Measurements from ENCODE around the gene ARMC7. TPM values are rescaled to one million over a fixed set of nuclear protein-coding genes. Genes with fewer than 3 reads are reported as not detected.

The ARMC7 gene
- total and polyA plus RNA-seq, 2 of the 13 experiments (the other 11 are each of a cell fraction or from before 2014, with no cell fraction given) = 3.9 to 4.2 TPM

GRCh38 chr17:75109407-75110233, at the start of gene ARMC7 (continued):
- TF ChIP-seq PATZ1 (CRISPR knock-in tag; IDR thresholded peaks at IDR 0.05) (peak; percentile 66), MEF2D (CRISPR knock-in tag; IDR thresholded peaks at IDR 0.05) (peak; percentile 66; the same call in 1 of the 2 replicates), PHB2 (IDR thresholded peaks at IDR 0.05; ENCODE audit: partially characterized antibody) (no peak), PHF20 (CRISPR knock-in tag; IDR thresholded peaks at IDR 0.05) (peak; percentile 81), ZMYM2 (CRISPR knock-in tag; IDR thresholded peaks at IDR 0.05) (0 out of 2 replicates have a peak, but pooled peaks have one; percentile 14), ZNF253 (CRISPR knock-in tag; IDR thresholded peaks at IDR 0.05; ENCODE audit: borderline replicate concordance) (no peak), ZNF337 (CRISPR knock-in tag; IDR thresholded peaks at IDR 0.05; ENCODE audit: borderline replicate concordance, low read depth) (no peak), GMEB1 (CRISPR knock-in tag; IDR thresholded peaks at IDR 0.05; ENCODE audit: borderline replicate concordance) (peak; percentile 37; the same call in 1 of the 2 replicates), PHF21A (CRISPR knock-in tag; IDR thresholded peaks at IDR 0.05) (peak; percentile 72), MXI1 (IDR thresholded peaks at IDR 0.05; ENCODE audit: borderline replicate concordance, low read depth, low read length) (peak; percentile 63; the same call in 1 of the 3 replicates), NR2C2 (CRISPR knock-in tag; IDR thresholded peaks at IDR 0.05; ENCODE audit: borderline replicate concordance) (peak; percentile 46; the same call in 1 of the 2 replicates), NR2F2 (IDR thresholded peaks at IDR 0.05; ENCODE audit: borderline replicate concordance, low read depth) (no peak), GABPA (IDR thresholded peaks at IDR 0.05; ENCODE audit: low read depth, low read length) (peak; percentile 76), GABPA (CRISPR knock-in tag; IDR thresholded peaks at IDR 0.05; ENCODE audit: low read depth) (peak; percentile 78), ZBTB8A (CRISPR knock-in tag; IDR thresholded peaks at IDR 0.05; ENCODE audit: borderline replicate concordance, low read depth) (no peak), SPEN (CRISPR knock-in tag; IDR thresholded peaks at IDR 0.05; ENCODE audit: low read depth) (peak; percentile 28; the same call in 1 of the 2 replicates), IRX3 (CRISPR knock-in tag; IDR thresholded peaks at IDR 0.05; ENCODE audit: borderline replicate concordance, low read depth) (peak; percentile 82; the same call in 1 of the 2 replicates), ARID4A (CRISPR knock-in tag; IDR thresholded peaks at IDR 0.05; ENCODE audit: borderline replicate concordance) (peak; percentile 74), ZNF350 (CRISPR knock-in tag; IDR thresholded peaks at IDR 0.05; ENCODE audit: borderline replicate concordance, low read depth) (peak; percentile 17; the same call in 1 of the 2 replicates), ZNF788 (CRISPR knock-in tag; IDR thresholded peaks at IDR 0.05; ENCODE audit: borderline replicate concordance) (peak; percentile 94), ZNF124 (CRISPR knock-in tag; IDR thresholded peaks at IDR 0.05) (peak; percentile 67; the same call in 1 of the 2 replicates)
